Neural cell (in vitro differentiated cells): ENCODE measurements around the gene PRKCZ. TPM values are rescaled to one million over a fixed set of nuclear protein-coding genes. Genes with fewer than 3 reads are reported as not detected.

ENCODE experiments used
- H2AFZ ChIP-seq: fragments of 200-600, 300-800 bp; sonication (generic), shearing (Covaris generic); 2 replicates; pipeline ENCODE4 v1.6.0; 2014; ENCODE audit warnings: low read depth, mild to moderate bottlenecking, antibody characterized with exemption, low read length, moderate library complexity
- H3F3A ChIP-seq: fragments of 200-600 bp; shearing (Covaris generic); 2 replicates; pipeline ENCODE4 v1.6.1; 2016; ENCODE audit warnings: mild to moderate bottlenecking, moderate library complexity, mixed read lengths, antibody characterized with exemption, low read length; ENCODE audit not compliant: insufficient read depth, poor library complexity, severe bottlenecking
- H3K27ac ChIP-seq: fragments of 200-600, 300-800 bp; sonication (generic), shearing (Covaris generic); 2 replicates; pipeline ENCODE4 v1.5.1; 2014; ENCODE audit warnings: mild to moderate bottlenecking, low read length, moderate library complexity
- H3K27me3 ChIP-seq: fragments of 300-800, 200-600 bp; sonication (generic), shearing (Covaris generic); 2 replicates; pipeline ENCODE4 v1.6.0; 2014; ENCODE audit warnings: mild to moderate bottlenecking, low read depth, low read length, moderate library complexity; ENCODE audit not compliant: insufficient read depth
- H3K36me3 ChIP-seq: fragments of 300-800, 200-600 bp; sonication (generic), shearing (Covaris generic); 2 replicates; pipeline ENCODE4 v1.5.1; 2014; ENCODE audit warnings: mild to moderate bottlenecking, antibody characterized with exemption, low read length, moderate library complexity; ENCODE audit not compliant: insufficient read depth
- H3K4me2 ChIP-seq: fragments of 300-800, 200-600 bp; sonication (generic), shearing (Covaris generic); 2 replicates; pipeline ENCODE4 v1.6.0; 2014; ENCODE audit warnings: mild to moderate bottlenecking, low read length
- H3K4me3 ChIP-seq: fragments of 300-800, 200-600 bp; sonication (generic), shearing (Covaris generic); 2 replicates; pipeline ENCODE4 v1.5.1; 2014; ENCODE audit warnings: mild to moderate bottlenecking, low read length, moderate library complexity
- H3K79me2 ChIP-seq: fragments of 200-600 bp; shearing (Covaris generic); replicated peaks from 2 replicates; pipeline ENCODE4 v1.6.0; 2014; ENCODE audit warnings: mild to moderate bottlenecking, low read length, moderate library complexity; ENCODE audit not compliant: insufficient read depth
- H3K9ac ChIP-seq: fragments of 300-800, 200-600 bp; sonication (generic), shearing (Covaris generic); 2 replicates; pipeline ENCODE4 v1.6.1; 2016; ENCODE audit warnings: mild to moderate bottlenecking, low read length, mixed read lengths
- H3K9me2 ChIP-seq: fragments of 200-600 bp; shearing (Covaris generic); 2 replicates; pipeline ENCODE4 v1.6.1; 2016; ENCODE audit warnings: mild to moderate bottlenecking, low read length, mixed read lengths; ENCODE audit not compliant: insufficient read depth
- H3K9me3 ChIP-seq: fragments of 200-600, 300-800 bp; sonication (generic), shearing (Covaris generic); 2 replicates; pipeline ENCODE4 v1.6.1; 2016; ENCODE audit warnings: mild to moderate bottlenecking, mixed run types, low read length, moderate library complexity, mixed read lengths
- H4K20me1 ChIP-seq: fragments of 200-600 bp; shearing (Covaris generic); 2 replicates; pipeline ENCODE4 v1.6.1; 2016; ENCODE audit warnings: mild to moderate bottlenecking, mixed run types; ENCODE audit not compliant: insufficient read depth
- CTCF ChIP-seq: fragments of 450-650 bp; IDR thresholded peaks from 2 replicates; pipeline ENCODE4 v1.5.1; 2014; ENCODE audit warnings: antibody characterized with exemption, mild to moderate bottlenecking, moderate library complexity; ENCODE audit not compliant: poor library complexity, severe bottlenecking
- EP300 ChIP-seq: fragments of 450-650 bp; conservative IDR thresholded peaks from 2 replicates; pipeline ENCODE4 v1.6.1; 2014; ENCODE audit warnings: antibody characterized with exemption, mild to moderate bottlenecking, moderate library complexity; ENCODE audit not compliant: poor library complexity, severe bottlenecking
- EZH2 ChIP-seq: fragments of 200-600, 300-800 bp; shearing (Covaris generic), sonication (generic); IDR thresholded peaks from 2 replicates; pipeline ENCODE4 v1.6.1; 2014; ENCODE audit warnings: antibody characterized with exemption, low read length, borderline replicate concordance, mild to moderate bottlenecking; ENCODE audit not compliant: insufficient read depth, poor library complexity, severe bottlenecking
- MXI1 ChIP-seq: fragments of 450-650 bp; conservative IDR thresholded peaks from 2 replicates; pipeline ENCODE4 v1.6.1; 2014; ENCODE audit warnings: antibody characterized with exemption, mild to moderate bottlenecking; ENCODE audit not compliant: poor library complexity, severe bottlenecking
- POLR2AphosphoS5 ChIP-seq: IDR thresholded peaks from 2 replicates; pipeline ENCODE4 v1.6.1; 2012
- RAD21 ChIP-seq: fragments of 450-650 bp; conservative IDR thresholded peaks from 2 replicates; pipeline ENCODE4 v1.6.1; 2014; ENCODE audit warnings: antibody characterized with exemption, mild to moderate bottlenecking, moderate library complexity
- SMC3 ChIP-seq: fragments of 450-650 bp; conservative IDR thresholded peaks from 2 replicates; pipeline ENCODE4 v1.6.1; 2014; ENCODE audit warnings: antibody characterized with exemption, mild to moderate bottlenecking, moderate library complexity; ENCODE audit not compliant: poor library complexity
- TAF1 ChIP-seq: IDR thresholded peaks from 2 replicates; pipeline ENCODE4 v1.6.1; 2012; ENCODE audit warnings: low read depth
- polyA plus RNA-seq: library from polyadenylated mRNA; depleted of rRNA; stranded (reverse); fragments of >200 nt; gene quantifications from 2 replicates; pipeline ENCODE4 v1.2.3, GENCODE V29; 2014
- TF ChIP-seq, protein P1 (sequence below): IDR thresholded peaks from 2 replicates; pipeline ENCODE4 v1.6.1; 2012; ENCODE audit warnings: borderline replicate concordance

PRKCZ gene
- polyA plus RNA-seq, 1 donor from 2014 or later = 54.9 TPM

DNA sequence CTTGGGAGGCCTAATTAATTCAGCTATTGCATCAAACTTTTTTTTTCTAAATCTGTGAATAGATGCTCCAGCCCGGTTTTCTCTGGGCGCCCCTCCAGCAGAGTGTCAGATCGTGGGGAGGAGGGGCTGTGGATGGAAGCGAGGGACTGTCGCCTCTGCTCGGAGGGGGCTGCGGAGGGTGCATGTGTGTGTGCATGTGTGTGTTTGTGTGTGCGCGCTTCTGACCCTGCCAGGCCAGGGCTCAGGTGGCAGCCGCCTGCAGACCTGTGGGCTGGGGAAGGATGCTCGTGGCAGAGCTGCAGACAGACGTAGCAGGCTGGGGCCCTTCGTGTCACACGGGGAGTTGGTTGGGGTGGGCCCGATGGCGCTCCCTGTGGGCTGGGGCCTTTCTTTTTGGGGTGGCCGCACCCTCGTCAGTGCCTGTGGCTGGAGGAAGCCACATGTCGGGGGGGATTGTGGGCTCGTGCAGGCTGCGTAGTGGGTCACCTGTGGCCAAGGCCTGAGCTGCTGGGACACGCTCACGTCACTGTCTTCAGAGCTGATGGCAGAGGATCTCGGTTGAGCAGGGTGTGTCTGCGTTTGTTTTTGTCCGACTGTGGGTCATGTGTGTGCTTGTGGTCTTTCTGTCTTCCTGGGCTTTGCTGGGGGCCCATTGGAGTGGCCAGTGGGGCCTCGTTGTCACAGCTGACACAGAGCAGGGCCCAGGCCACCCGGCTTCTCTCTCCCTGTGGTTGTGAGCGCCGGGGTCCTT, 180.7 kb downstream of the PRKCZ start:
- Histone ChIP-seq H4K20me1 (peaks cover 62% of the 10 kb centered on the region), H3K27me3 (no peaks in the 10 kb centered on the region), H3F3A (no peaks in the 10 kb centered on the region), H2AFZ (no peak overlapping the region), H3K9ac (peak overlapping the region; percentile 76), H3K9me3 (no peaks in the 10 kb centered on the region), H3K79me2 (peaks cover 68% of the 10 kb centered on the region), H3K36me3 (no peaks in the 10 kb centered on the region), H3K9me2 (no peaks in the 10 kb centered on the region), H3K27ac (no peak overlapping the region), H3K4me2 (peak overlapping the region; percentile 81), H3K4me3 (peak overlapping the region; percentile 98)
- TF ChIP-seq POLR2AphosphoS5 = no peak
- peak; percentile 45 for TF ChIP-seq MXI1
- TF ChIP-seq CTCF = no peak
- no peak for TF ChIP-seq TAF1

GRCh38 chr1:2231532-2232254, 181.5 kb downstream of the PRKCZ start:
- Histone ChIP-seq H3K27ac (no peak overlapping the region), H4K20me1 (peaks cover 64% of the 10 kb centered on the region), H3K4me3 (peak overlapping the region; percentile 98), H3K4me2 (peak overlapping the region; percentile 81), H2AFZ (no peak overlapping the region), H3K9me3 (no peaks in the 10 kb centered on the region), H3K9me2 (no peaks in the 10 kb centered on the region), H3K27me3 (no peaks in the 10 kb centered on the region), H3F3A (no peaks in the 10 kb centered on the region), H3K9ac (peak overlapping the region; percentile 76), H3K79me2 (peaks cover 72% of the 10 kb centered on the region), H3K36me3 (no peaks in the 10 kb centered on the region)
- TF ChIP-seq, protein P1, sequence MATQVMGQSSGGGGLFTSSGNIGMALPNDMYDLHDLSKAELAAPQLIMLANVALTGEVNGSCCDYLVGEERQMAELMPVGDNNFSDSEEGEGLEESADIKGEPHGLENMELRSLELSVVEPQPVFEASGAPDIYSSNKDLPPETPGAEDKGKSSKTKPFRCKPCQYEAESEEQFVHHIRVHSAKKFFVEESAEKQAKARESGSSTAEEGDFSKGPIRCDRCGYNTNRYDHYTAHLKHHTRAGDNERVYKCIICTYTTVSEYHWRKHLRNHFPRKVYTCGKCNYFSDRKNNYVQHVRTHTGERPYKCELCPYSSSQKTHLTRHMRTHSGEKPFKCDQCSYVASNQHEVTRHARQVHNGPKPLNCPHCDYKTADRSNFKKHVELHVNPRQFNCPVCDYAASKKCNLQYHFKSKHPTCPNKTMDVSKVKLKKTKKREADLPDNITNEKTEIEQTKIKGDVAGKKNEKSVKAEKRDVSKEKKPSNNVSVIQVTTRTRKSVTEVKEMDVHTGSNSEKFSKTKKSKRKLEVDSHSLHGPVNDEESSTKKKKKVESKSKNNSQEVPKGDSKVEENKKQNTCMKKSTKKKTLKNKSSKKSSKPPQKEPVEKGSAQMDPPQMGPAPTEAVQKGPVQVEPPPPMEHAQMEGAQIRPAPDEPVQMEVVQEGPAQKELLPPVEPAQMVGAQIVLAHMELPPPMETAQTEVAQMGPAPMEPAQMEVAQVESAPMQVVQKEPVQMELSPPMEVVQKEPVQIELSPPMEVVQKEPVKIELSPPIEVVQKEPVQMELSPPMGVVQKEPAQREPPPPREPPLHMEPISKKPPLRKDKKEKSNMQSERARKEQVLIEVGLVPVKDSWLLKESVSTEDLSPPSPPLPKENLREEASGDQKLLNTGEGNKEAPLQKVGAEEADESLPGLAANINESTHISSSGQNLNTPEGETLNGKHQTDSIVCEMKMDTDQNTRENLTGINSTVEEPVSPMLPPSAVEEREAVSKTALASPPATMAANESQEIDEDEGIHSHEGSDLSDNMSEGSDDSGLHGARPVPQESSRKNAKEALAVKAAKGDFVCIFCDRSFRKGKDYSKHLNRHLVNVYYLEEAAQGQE = no peak
- no peak for TF ChIP-seq SMC3
- TF ChIP-seq MXI1 = no peak
- no peak for TF ChIP-seq CTCF
- TF ChIP-seq POLR2AphosphoS5 = no peak
- TF ChIP-seq EP300 = no peak
- TF ChIP-seq EZH2 = no peak
- no peak for TF ChIP-seq RAD21
- no peak for TF ChIP-seq TAF1
